SK-N-SH treated with all-trans-retinoic acid at 6 μM for 48 hours (cell line): ENCODE measurements around the gene ATXN10.

Experiments
- ATAC-seq: fragments of 200-7000 bp; cut with Tn5 transposase; 3 replicates; pipeline ENCODE4 v1.9.1; 2020; ENCODE audit warnings: mild to moderate bottlenecking, moderate library complexity
- ARNTL ChIP-seq: fragments of 450-650 bp; formaldehyde crosslinking; IDR thresholded peaks from 2 replicates; pipeline ENCODE4 v1.5.0; 2020; ENCODE audit warnings: low read depth, mild to moderate bottlenecking, moderate library complexity, borderline replicate concordance
- BACH2 ChIP-seq: fragments of 250-450 bp; sonication (Bioruptor Pico); IDR thresholded peaks from 2 replicates; pipeline ENCODE4 v1.9.0; 2021; ENCODE audit warnings: mild to moderate bottlenecking, borderline replicate concordance
- CSDC2 ChIP-seq: fragments of 250-450 bp; sonication (Bioruptor Pico); IDR thresholded peaks from 2 replicates; pipeline ENCODE4 v1.5.0; 2020; ENCODE audit warnings: mild to moderate bottlenecking, moderate library complexity
- ESRRG ChIP-seq: fragments of 250-450 bp; sonication (Bioruptor Pico); IDR thresholded peaks from 2 replicates; pipeline ENCODE4 v1.6.1; 2021; ENCODE audit warnings: mild to moderate bottlenecking
- GLIS3 ChIP-seq: fragments of 250-450 bp; sonication (Bioruptor Pico); IDR thresholded peaks from 2 replicates; pipeline ENCODE4 v1.5.0; 2020; ENCODE audit warnings: mild to moderate bottlenecking, moderate library complexity
- ISL1 ChIP-seq: fragments of 250-450 bp; sonication (Bioruptor Pico); IDR thresholded peaks from 2 replicates; pipeline ENCODE4 v2.1.2; 2022; ENCODE audit warnings: mild to moderate bottlenecking, moderate library complexity
- OSR1 ChIP-seq: fragments of 250-450 bp; sonication (Bioruptor Pico); IDR thresholded peaks from 2 replicates; pipeline ENCODE4 v1.8.0; 2022; ENCODE audit warnings: moderate library complexity, mild to moderate bottlenecking, inconsistent platforms
- PPARA ChIP-seq: fragments of 250-450 bp; sonication (Bioruptor Pico); IDR thresholded peaks from 2 replicates; pipeline ENCODE4 v1.5.0; 2020; ENCODE audit warnings: mild to moderate bottlenecking, borderline replicate concordance
- RARB ChIP-seq: fragments of 250-450 bp; sonication (Bioruptor Pico); IDR thresholded peaks from 2 replicates; pipeline ENCODE4 v1.8.0; 2021; ENCODE audit warnings: mild to moderate bottlenecking, moderate library complexity
- SNAI2 ChIP-seq: fragments of 250-450 bp; sonication (Bioruptor Pico); IDR thresholded peaks from 2 replicates; pipeline ENCODE4 v1.5.0; 2020; ENCODE audit warnings: mild to moderate bottlenecking, moderate library complexity
- TCF4 ChIP-seq: fragments of 250-450 bp; sonication (Bioruptor Pico); IDR thresholded peaks from 2 replicates; pipeline ENCODE4 v1.8.0; 2021; ENCODE audit warnings: mild to moderate bottlenecking, moderate library complexity, borderline replicate concordance
- TOX ChIP-seq: fragments of 250-450 bp; sonication (Bioruptor Pico); IDR thresholded peaks from 2 replicates; pipeline ENCODE4 v1.8.0; 2021; ENCODE audit warnings: mild to moderate bottlenecking, moderate library complexity, borderline replicate concordance
- ZC3H10 ChIP-seq: fragments of 250-450 bp; sonication (Bioruptor Pico); IDR thresholded peaks from 2 replicates; pipeline ENCODE4 v1.5.1; 2021; ENCODE audit warnings: mild to moderate bottlenecking, moderate library complexity
- ZFP3 ChIP-seq: fragments of 250-450 bp; sonication (Bioruptor Pico); IDR thresholded peaks from 2 replicates; pipeline ENCODE4 v1.5.0; 2020; ENCODE audit warnings: mild to moderate bottlenecking, moderate library complexity
- ZFP30 ChIP-seq: fragments of 450-650 bp; formaldehyde crosslinking; IDR thresholded peaks from 2 replicates; pipeline ENCODE4 v1.5.0; 2022; ENCODE audit warnings: mild to moderate bottlenecking, moderate library complexity
- ZNF70 ChIP-seq: fragments of 450-650 bp; formaldehyde crosslinking; IDR thresholded peaks from 2 replicates; pipeline ENCODE4 v1.5.0; 2020; ENCODE audit warnings: mild to moderate bottlenecking, moderate library complexity
- ZNF8 ChIP-seq: fragments of 450-650 bp; formaldehyde crosslinking; IDR thresholded peaks from 2 replicates; pipeline ENCODE4 v1.5.0; 2020; ENCODE audit warnings: mild to moderate bottlenecking, moderate library complexity
- TF ChIP-seq, protein P1 (sequence below): fragments of 250-450 bp; sonication (Bioruptor Pico); IDR thresholded peaks from 2 replicates; pipeline ENCODE4 v1.5.0; 2020; ENCODE audit warnings: mild to moderate bottlenecking, moderate library complexity
- TF ChIP-seq, protein P2 (sequence below): fragments of 250-450 bp; sonication (Bioruptor Pico); IDR thresholded peaks from 2 replicates; pipeline ENCODE4 v1.8.0; 2020; ENCODE audit warnings: mild to moderate bottlenecking, moderate library complexity, borderline replicate concordance
- TF ChIP-seq, protein P3 (sequence below): fragments of 250-450 bp; sonication (Bioruptor Pico); IDR thresholded peaks from 2 replicates; pipeline ENCODE4 v1.5.1; 2020; ENCODE audit warnings: low read depth, mild to moderate bottlenecking, moderate library complexity
- TF ChIP-seq, protein P4 (sequence below): fragments of 250-450 bp; sonication (Bioruptor Pico); IDR thresholded peaks from 2 replicates; pipeline ENCODE4 v1.5.1; 2021; ENCODE audit warnings: mild to moderate bottlenecking, moderate library complexity

The ATXN10 gene

DNA sequence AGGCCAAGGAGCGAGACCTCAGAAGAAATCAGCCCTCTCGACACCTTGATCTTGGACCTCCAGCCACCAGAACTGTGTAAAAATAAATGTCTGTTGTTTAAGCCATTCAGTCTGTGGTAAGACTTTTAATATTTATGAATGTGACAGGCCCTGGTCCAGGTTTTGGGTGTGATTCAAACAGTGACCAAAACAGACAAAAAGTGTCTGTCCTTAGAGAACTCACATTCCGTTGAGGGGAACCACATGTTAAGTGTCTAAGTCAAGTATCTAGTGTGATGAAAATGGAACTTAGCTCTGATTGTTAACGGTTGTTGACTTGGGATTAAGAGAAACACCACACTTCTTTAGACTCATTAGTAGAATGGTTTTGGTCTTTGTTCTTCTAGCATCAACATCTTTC lies 22.2 kb downstream of the ATXN10 start:
- no peak for TF ChIP-seq GLIS3 (CRISPR knock-in tag)
- TF ChIP-seq ZNF8 = no peak
- no peak for TF ChIP-seq CSDC2 (CRISPR knock-in tag)
- TF ChIP-seq TOX = no peak
- TF ChIP-seq, protein P1, sequence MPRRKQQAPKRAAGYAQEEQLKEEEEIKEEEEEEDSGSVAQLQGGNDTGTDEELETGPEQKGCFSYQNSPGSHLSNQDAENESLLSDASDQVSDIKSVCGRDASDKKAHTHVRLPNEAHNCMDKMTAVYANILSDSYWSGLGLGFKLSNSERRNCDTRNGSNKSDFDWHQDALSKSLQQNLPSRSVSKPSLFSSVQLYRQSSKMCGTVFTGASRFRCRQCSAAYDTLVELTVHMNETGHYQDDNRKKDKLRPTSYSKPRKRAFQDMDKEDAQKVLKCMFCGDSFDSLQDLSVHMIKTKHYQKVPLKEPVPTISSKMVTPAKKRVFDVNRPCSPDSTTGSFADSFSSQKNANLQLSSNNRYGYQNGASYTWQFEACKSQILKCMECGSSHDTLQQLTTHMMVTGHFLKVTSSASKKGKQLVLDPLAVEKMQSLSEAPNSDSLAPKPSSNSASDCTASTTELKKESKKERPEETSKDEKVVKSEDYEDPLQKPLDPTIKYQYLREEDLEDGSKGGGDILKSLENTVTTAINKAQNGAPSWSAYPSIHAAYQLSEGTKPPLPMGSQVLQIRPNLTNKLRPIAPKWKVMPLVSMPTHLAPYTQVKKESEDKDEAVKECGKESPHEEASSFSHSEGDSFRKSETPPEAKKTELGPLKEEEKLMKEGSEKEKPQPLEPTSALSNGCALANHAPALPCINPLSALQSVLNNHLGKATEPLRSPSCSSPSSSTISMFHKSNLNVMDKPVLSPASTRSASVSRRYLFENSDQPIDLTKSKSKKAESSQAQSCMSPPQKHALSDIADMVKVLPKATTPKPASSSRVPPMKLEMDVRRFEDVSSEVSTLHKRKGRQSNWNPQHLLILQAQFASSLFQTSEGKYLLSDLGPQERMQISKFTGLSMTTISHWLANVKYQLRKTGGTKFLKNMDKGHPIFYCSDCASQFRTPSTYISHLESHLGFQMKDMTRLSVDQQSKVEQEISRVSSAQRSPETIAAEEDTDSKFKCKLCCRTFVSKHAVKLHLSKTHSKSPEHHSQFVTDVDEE (CRISPR knock-in tag) = no peak
- TF ChIP-seq SNAI2 (CRISPR knock-in tag) = no peak
- TF ChIP-seq PPARA (CRISPR knock-in tag) = no peak
- TF ChIP-seq ESRRG = no peak
- no peak for TF ChIP-seq ZC3H10 (CRISPR knock-in tag)
- TF ChIP-seq BACH2 (CRISPR knock-in tag) = no peak
- TF ChIP-seq ZFP30 (CRISPR knock-in tag) = no peak
- no peak for TF ChIP-seq ZNF70 (CRISPR knock-in tag)
- TF ChIP-seq, protein P2, sequence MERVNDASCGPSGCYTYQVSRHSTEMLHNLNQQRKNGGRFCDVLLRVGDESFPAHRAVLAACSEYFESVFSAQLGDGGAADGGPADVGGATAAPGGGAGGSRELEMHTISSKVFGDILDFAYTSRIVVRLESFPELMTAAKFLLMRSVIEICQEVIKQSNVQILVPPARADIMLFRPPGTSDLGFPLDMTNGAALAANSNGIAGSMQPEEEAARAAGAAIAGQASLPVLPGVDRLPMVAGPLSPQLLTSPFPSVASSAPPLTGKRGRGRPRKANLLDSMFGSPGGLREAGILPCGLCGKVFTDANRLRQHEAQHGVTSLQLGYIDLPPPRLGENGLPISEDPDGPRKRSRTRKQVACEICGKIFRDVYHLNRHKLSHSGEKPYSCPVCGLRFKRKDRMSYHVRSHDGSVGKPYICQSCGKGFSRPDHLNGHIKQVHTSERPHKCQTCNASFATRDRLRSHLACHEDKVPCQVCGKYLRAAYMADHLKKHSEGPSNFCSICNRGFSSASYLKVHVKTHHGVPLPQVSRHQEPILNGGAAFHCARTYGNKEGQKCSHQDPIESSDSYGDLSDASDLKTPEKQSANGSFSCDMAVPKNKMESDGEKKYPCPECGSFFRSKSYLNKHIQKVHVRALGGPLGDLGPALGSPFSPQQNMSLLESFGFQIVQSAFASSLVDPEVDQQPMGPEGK (CRISPR knock-in tag) = no peak
- TF ChIP-seq TCF4 (CRISPR knock-in tag) = no peak
- TF ChIP-seq RARB (CRISPR knock-in tag) = no peak
- TF ChIP-seq ARNTL (CRISPR knock-in tag) = no peak
- TF ChIP-seq ISL1 (CRISPR knock-in tag) = no peak
- TF ChIP-seq ZFP3 (CRISPR knock-in tag) = no peak
- ATAC-seq = no peak

DNA sequence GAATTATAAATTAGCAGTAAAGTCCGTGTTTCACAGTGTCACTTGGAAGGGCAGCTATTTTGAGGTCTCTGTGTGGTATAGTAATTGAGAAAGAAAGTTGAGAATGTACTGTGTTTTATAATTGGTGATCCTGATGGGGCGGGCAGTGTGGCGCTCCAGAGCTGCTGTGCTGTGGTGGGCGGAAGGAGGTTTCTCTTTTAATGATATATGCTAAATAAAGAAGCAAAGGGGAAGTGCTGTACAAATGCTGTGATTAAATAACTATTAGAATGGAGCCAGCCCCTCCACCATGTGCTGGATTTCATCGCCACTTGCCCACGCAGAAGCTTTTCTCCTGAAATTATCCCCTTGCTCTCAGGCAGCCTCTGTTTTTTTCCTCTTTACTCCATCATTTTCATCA lies 24.6 kb downstream of the ATXN10 start:
- ATAC-seq = no peak
- TF ChIP-seq ZC3H10 (CRISPR knock-in tag) (no peak), ARNTL (CRISPR knock-in tag) (no peak), TCF4 (CRISPR knock-in tag) (no peak), TOX (no peak), OSR1 (CRISPR knock-in tag) (no peak), BACH2 (CRISPR knock-in tag) (no peak), GLIS3 (CRISPR knock-in tag) (no peak), RARB (CRISPR knock-in tag) (no peak)
- TF ChIP-seq, protein P3, sequence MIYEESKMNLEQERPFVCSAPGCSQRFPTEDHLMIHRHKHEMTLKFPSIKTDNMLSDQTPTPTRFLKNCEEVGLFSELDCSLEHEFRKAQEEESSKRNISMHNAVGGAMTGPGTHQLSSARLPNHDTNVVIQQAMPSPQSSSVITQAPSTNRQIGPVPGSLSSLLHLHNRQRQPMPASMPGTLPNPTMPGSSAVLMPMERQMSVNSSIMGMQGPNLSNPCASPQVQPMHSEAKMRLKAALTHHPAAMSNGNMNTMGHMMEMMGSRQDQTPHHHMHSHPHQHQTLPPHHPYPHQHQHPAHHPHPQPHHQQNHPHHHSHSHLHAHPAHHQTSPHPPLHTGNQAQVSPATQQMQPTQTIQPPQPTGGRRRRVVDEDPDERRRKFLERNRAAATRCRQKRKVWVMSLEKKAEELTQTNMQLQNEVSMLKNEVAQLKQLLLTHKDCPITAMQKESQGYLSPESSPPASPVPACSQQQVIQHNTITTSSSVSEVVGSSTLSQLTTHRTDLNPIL (CRISPR knock-in tag) = no peak
- TF ChIP-seq, protein P1 (CRISPR knock-in tag) = no peak
- TF ChIP-seq, protein P4, sequence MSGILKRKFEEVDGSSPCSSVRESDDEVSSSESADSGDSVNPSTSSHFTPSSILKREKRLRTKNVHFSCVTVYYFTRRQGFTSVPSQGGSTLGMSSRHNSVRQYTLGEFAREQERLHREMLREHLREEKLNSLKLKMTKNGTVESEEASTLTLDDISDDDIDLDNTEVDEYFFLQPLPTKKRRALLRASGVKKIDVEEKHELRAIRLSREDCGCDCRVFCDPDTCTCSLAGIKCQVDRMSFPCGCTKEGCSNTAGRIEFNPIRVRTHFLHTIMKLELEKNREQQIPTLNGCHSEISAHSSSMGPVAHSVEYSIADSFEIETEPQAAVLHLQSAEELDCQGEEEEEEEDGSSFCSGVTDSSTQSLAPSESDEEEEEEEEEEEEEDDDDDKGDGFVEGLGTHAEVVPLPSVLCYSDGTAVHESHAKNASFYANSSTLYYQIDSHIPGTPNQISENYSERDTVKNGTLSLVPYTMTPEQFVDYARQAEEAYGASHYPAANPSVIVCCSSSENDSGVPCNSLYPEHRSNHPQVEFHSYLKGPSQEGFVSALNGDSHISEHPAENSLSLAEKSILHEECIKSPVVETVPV (CRISPR knock-in tag) = no peak
- TF ChIP-seq, all 23 proteins: peak for 0
